ENCODE data around the gene RFX2.

RFX2 gene

DNA sequence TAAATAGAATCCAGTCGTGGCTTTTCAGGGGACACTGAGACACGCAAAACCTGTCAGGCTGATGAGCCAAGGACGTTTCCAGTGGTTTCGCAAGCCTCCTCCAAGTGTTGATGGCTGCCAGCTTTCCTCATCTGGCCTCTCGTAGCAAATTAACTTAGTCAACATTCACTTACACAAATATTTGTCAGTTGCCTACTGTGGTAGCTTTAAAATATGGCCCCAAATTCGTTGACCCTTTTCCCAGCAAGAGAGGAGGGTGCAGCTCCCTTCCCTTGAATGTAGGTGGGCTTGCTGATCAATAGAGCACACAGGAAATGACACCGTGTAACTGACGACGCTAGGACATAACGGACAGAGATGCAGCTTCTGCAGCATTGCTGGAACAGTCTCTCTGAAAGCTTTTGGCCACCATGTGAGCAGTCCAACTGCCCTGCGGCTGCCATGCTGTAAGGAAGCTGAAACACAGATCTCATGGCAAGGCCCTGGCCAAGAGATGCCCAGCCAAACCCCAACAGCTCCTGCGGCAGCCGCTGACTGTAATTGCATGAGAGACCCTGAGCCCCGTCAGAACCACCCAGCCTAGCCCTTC lies 126.8 kb downstream of the RFX2 start:
- H3K27me3 ChIP-seq (ENCODE audit: control insufficient read depth, insufficient read depth, low read length): no peaks in the 10 kb centered on the region
- no peaks in the 10 kb centered on the region for H3K9me3 ChIP-seq (ENCODE audit: control insufficient read depth, low read length)
- H3K4me1 ChIP-seq (ENCODE audit: control insufficient read depth, insufficient read depth, low read length): peaks cover 36% of the 10 kb centered on the region
- H3K9ac ChIP-seq (ENCODE audit: low read length): no peak overlapping the region
- H3K4me3 ChIP-seq (ENCODE audit: low read length): no peak overlapping the region
- no peaks in the 10 kb centered on the region for H3K36me3 ChIP-seq (ENCODE audit: control insufficient read depth, insufficient read depth, low read length)

DNA sequence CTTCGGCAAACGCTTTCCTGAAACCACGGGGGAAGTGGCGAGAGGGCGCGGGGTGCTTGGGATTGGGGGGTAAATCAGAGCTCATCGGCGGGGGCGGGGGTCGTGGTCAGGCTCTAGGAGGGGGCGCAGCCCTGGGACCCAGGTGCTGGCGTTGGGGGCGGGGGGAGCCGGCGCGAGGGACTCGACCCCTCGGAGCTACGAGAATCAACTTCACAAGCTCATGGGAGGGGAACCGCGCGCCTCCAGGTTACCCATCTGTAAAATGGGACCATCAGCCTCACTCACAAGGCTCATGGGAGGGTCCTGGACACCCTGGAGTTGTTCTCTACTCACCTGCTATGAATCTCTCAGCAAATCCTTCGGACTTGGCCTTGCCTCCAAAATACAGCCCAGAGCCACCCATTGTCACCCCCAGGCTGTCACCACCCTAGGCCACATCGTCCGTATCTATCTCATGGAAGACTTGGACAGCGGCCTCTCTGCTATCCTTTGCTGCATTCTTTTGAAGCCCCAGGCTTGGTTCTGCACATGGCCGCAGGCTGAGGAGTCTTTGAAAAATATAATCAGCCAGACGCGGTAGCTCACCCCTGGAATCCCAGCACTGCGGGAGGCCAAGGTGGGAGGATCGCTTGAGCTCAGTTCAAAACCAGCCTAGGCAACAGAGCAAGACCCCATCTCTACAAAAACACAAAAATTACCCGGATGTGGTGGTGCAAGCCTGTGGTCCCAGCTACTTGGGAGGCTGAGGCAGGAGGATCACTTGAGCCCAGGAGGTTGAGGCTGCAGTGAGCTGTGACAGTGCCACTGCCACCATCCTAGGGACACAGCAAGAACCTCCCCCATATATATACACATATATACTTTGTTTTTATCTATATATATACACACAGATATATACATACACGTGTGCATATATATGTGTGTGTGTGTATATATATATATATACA lies 131.4 kb downstream of the RFX2 start:
- H3K9me3 ChIP-seq (ENCODE audit: control insufficient read depth, low read length): no peaks in the 10 kb centered on the region
- peak overlapping the region; percentile 82 for H3K9ac ChIP-seq (ENCODE audit: low read length)
- no peaks in the 10 kb centered on the region for H3K27me3 ChIP-seq (ENCODE audit: control insufficient read depth, insufficient read depth, low read length)
- peaks cover 36% of the 10 kb centered on the region for H3K4me1 ChIP-seq (ENCODE audit: control insufficient read depth, insufficient read depth, low read length)
- H3K4me3 ChIP-seq (ENCODE audit: low read length): peak overlapping the region; percentile 39
- no peaks in the 10 kb centered on the region for H3K36me3 ChIP-seq (ENCODE audit: control insufficient read depth, insufficient read depth, low read length)

DNA sequence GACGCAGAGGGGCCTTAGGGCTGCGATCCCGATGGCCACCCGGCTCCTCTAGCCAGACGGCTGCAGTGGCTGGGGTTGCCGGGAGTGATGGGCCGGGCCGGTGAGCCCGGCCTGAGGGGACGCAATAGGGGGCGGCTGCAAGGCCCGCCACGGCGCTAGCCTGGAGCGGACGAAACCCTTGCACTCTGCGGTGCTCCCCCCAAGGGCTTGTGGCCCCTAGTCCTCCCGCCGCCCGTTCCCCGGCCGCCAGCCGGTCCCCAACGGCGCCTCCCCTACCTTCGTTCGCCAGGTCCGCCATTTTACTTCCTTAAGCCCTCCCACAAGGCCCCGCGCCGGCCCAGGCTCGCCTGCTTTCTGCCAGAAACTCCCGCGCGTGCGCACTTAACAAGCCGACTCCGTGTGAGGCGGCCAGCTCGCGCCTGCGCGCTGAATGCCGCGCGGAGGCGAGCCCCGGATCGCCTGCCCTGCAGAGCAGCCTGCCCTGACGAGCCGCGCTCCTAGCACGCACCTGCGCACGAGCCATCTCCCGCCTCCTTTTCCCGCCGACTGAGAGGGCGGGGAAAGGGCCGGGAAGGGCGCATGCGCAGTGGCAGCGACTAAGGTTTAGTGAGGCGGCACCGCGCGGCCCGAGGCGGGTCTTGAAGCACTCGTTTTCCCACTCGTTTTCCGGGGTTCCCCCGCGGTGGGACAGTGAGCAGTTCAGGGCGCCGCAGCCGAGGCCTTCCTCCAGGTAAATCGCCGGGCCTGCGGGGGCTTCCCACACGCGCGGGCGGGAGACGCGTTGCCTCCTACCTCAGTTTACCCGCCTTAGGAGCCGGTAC lies 132.3 kb downstream of the RFX2 start, which contains the start of gene RANBP3:
RANBP3 (minus strand) TSS at position 356 of the 821 bp plus-strand sequence; CDS start at position 298, 58 bp downstream.
- Histone ChIP-seq H3K9me3 (ENCODE audit: control insufficient read depth, low read length) (no peaks in the 10 kb centered on the region), H3K36me3 (ENCODE audit: control insufficient read depth, insufficient read depth, low read length) (no peaks in the 10 kb centered on the region), H3K4me3 (ENCODE audit: low read length) (peak within 1 kb of the TSS; percentile 39), H3K27me3 (ENCODE audit: control insufficient read depth, insufficient read depth, low read length) (no peaks in the 10 kb centered on the region), H3K4me1 (ENCODE audit: control insufficient read depth, insufficient read depth, low read length) (peaks cover 39% of the 10 kb centered on the region), H3K9ac (ENCODE audit: low read length) (peak within 1 kb of the TSS; percentile 84)

DNA sequence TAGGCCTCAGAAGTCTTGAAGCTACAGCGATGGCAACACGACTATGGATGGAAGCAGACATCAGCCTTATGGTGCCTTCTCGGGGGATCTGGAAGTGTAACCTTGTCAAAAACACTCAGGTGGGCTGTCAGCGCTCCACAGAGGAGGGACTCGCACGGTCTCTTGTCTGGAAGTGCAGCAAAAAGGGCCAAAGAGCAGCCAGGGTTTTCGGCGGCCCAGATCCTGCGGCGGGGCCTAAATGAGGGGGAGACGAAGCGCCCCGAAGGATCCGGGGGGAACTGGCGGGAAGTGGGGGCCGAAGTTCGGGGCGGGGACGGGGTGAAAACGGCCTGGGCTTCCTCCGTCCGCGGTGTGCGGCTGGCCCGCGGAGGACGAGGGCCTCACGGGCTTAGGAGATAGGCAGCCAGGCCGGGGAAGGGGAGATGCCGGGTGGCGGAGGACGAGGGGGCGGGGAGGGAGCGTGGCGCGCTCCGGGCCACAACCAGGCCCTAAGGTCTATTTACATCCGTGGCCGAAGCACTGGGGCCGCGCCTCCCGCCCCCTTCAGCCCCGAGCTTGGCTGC lies 133.0 kb downstream of the RFX2 start:
- Histone ChIP-seq H3K9me3 (ENCODE audit: control insufficient read depth, low read length) (no peaks in the 10 kb centered on the region), H3K4me3 (ENCODE audit: low read length) (peak overlapping the region; percentile 39), H3K4me1 (ENCODE audit: control insufficient read depth, insufficient read depth, low read length) (peaks cover 39% of the 10 kb centered on the region), H3K27me3 (ENCODE audit: control insufficient read depth, insufficient read depth, low read length) (no peaks in the 10 kb centered on the region), H3K36me3 (ENCODE audit: control insufficient read depth, insufficient read depth, low read length) (no peaks in the 10 kb centered on the region), H3K9ac (ENCODE audit: low read length) (peak overlapping the region; percentile 84)

DNA sequence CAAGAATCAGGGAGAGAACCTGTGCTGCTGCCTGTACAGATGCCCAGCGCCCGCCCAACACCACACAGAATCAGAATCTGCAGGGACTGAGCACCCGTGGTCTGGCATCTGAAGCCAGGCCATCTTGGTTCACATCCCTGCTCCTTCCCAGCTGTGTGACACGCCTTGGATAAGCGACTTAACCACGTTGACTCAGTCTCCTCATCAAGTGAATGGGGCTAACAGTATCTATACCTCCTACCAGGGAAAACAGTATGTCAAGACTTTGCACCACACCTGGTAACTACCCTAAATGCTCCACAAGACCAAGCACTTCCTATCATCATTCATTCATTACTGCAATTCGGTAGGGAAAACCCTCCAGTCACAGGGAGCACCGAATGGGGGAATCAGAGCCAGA lies 133.5 kb downstream of the RFX2 start:
- no peaks in the 10 kb centered on the region for H3K27me3 ChIP-seq (ENCODE audit: control insufficient read depth, insufficient read depth, low read length)
- H3K4me3 ChIP-seq (ENCODE audit: low read length): peak overlapping the region; percentile 39
- H3K9me3 ChIP-seq (ENCODE audit: control insufficient read depth, low read length): no peaks in the 10 kb centered on the region
- H3K36me3 ChIP-seq (ENCODE audit: control insufficient read depth, insufficient read depth, low read length): no peaks in the 10 kb centered on the region
- H3K9ac ChIP-seq (ENCODE audit: low read length): peak overlapping the region; percentile 84
- H3K4me1 ChIP-seq (ENCODE audit: control insufficient read depth, insufficient read depth, low read length): peaks cover 39% of the 10 kb centered on the region

DNA sequence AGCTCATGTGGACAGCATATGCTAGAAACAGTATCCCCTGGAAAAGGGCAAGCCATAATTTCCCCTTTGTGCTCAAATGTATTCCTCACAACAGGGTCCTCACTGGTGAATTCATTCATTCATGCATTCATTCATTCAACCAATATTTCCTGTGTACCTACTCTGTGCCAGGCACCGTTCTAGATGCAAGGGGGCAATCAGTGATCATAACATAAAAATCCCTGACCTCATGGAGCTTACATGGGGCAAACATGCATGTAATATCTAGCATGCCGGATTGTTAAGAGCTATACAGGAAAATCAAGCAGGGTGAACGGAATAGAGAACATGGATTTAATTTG lies 134.9 kb downstream of the RFX2 start:
- Histone ChIP-seq H3K4me1 (ENCODE audit: control insufficient read depth, insufficient read depth, low read length) (peaks cover 39% of the 10 kb centered on the region), H3K4me3 (ENCODE audit: low read length) (no peak overlapping the region), H3K36me3 (ENCODE audit: control insufficient read depth, insufficient read depth, low read length) (no peaks in the 10 kb centered on the region), H3K27me3 (ENCODE audit: control insufficient read depth, insufficient read depth, low read length) (no peaks in the 10 kb centered on the region), H3K9ac (ENCODE audit: low read length) (no peak overlapping the region), H3K9me3 (ENCODE audit: control insufficient read depth, low read length) (no peaks in the 10 kb centered on the region)

DNA sequence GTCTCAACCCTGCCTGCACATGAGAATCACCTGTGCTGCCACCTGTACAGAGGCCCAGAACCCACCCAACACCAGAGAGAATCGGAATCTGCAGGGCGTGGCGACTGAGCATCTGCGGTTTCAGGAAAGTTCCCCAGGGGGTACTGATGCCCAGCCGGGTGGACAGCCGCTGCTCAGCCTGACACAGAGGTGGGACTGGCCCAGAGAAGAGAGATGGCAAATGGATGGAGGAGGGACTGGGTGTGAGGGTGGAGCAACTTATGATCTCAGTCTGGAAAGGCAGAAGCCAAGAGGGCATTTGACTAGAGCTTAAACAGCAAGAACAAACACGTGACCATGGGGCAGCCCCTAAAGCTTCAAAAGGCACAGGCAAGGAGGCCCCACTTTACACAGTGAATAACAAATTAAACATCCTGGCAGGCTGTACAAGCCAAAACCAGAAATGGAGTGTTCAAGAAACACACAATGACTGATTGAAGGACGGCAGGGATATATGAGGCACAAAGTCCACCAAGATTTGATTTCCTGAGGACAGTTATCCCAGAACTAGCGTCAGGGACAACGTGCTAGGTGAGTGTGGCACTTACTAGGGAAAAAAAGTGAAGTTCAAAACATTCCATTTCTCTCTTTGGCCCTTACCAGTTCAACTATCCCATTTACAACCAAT lies 135.4 kb downstream of the RFX2 start:
- Histone ChIP-seq H3K4me3 (ENCODE audit: low read length) (no peak overlapping the region), H3K9me3 (ENCODE audit: control insufficient read depth, low read length) (no peaks in the 10 kb centered on the region), H3K27me3 (ENCODE audit: control insufficient read depth, insufficient read depth, low read length) (no peaks in the 10 kb centered on the region), H3K4me1 (ENCODE audit: control insufficient read depth, insufficient read depth, low read length) (peaks cover 43% of the 10 kb centered on the region), H3K9ac (ENCODE audit: low read length) (no peak overlapping the region), H3K36me3 (ENCODE audit: control insufficient read depth, insufficient read depth, low read length) (no peaks in the 10 kb centered on the region)

DNA sequence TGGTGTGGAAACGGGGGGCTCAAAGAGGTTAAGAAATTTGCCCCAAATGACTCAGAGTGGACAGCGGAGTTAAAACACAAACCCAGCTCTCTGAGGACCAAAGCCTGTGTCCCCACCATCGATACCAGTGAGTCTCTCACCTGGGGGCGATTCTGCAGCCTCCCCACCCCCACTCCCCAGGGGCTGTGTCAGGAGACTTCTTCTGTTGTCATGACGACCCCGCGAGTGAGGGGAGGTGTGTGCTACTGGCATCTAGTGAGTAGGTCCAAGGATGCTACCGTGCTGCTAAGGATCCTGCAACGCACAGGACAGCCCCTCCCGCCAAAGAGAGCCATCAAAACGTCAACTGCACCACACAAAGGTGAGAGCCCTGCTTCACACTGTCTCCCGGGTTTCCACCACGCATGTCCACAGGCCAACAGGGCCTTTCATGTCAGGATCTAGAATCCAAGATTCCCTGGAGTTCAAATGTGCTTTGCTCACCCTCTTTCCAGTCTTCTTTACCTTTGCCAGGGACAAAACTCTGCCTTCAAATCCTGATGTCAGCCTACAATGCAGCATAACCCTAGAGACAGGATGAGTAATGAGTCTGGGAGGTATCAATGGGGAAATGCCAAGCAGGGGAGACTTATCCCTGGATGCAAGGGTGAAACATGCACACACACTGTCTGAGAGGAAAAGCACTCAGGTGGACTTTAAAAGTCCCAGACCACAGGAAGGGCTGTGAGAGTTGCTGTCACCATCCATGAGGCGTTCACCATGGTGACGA lies 136.2 kb downstream of the RFX2 start:
- H3K4me1 ChIP-seq (ENCODE audit: control insufficient read depth, insufficient read depth, low read length): peaks cover 51% of the 10 kb centered on the region
- H3K9me3 ChIP-seq (ENCODE audit: control insufficient read depth, low read length): no peaks in the 10 kb centered on the region
- no peak overlapping the region for H3K4me3 ChIP-seq (ENCODE audit: low read length)
- H3K27me3 ChIP-seq (ENCODE audit: control insufficient read depth, insufficient read depth, low read length): no peaks in the 10 kb centered on the region
- no peak overlapping the region for H3K9ac ChIP-seq (ENCODE audit: low read length)
- H3K36me3 ChIP-seq (ENCODE audit: control insufficient read depth, insufficient read depth, low read length): no peaks in the 10 kb centered on the region

DNA sequence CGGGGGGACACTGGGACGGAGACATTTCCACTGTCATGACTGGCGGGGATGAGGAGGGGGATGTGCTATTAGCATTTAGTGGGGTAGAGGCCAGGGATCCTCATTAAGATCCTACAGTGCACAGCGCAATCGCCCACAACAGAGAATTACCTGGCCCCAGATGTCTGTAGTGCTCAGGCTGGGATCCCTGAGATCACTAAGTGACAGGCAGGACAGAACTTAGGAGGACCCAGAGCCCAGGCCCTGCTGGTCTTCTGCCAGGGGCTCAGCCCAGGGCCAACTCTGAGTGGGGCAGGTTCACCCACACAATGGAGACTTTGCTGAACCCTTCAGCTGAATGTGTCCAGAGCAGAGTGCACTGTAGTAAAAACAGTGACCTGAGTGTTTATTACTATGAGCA lies 136.9 kb downstream of the RFX2 start:
- H3K9me3 ChIP-seq (ENCODE audit: control insufficient read depth, low read length): no peaks in the 10 kb centered on the region
- no peak overlapping the region for H3K9ac ChIP-seq (ENCODE audit: low read length)
- H3K4me3 ChIP-seq (ENCODE audit: low read length): no peak overlapping the region
- H3K4me1 ChIP-seq (ENCODE audit: control insufficient read depth, insufficient read depth, low read length): peaks cover 52% of the 10 kb centered on the region
- no peaks in the 10 kb centered on the region for H3K36me3 ChIP-seq (ENCODE audit: control insufficient read depth, insufficient read depth, low read length)
- no peaks in the 10 kb centered on the region for H3K27me3 ChIP-seq (ENCODE audit: control insufficient read depth, insufficient read depth, low read length)

DNA sequence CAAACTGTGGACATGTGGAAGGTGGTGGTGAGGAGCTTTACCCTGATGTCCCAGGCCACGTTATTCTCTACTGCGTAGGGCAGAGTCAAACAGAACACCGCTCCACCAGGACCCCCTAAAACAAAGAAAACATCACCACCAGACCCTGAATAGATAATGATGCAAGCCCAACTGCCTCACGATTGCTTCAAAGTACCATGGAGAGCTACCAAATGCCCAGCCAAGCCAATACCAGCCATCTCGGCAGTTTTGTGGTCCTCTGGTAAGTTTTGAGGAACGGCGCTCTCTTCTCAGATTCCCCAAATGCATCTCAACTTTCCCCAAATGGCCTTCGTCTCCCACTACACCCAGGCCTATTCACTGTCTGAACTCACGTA lies 138.0 kb downstream of the RFX2 start:
- Histone ChIP-seq H3K4me1 (ENCODE audit: control insufficient read depth, insufficient read depth, low read length) (peaks cover 61% of the 10 kb centered on the region), H3K36me3 (ENCODE audit: control insufficient read depth, insufficient read depth, low read length) (no peaks in the 10 kb centered on the region), H3K9me3 (ENCODE audit: control insufficient read depth, low read length) (no peaks in the 10 kb centered on the region), H3K9ac (ENCODE audit: low read length) (no peak overlapping the region), H3K27me3 (ENCODE audit: control insufficient read depth, insufficient read depth, low read length) (no peaks in the 10 kb centered on the region), H3K4me3 (ENCODE audit: low read length) (no peak overlapping the region)

Data from mucosa of stomach (tissue), 1 donor.